ENCODE data around the gene THUMPD3.
A peak's percentile ranks its signal among the peaks of the same experiment; 100 is the strongest.

Gene THUMPD3

GRCh38 chr3:9352917-9353752 lies 9.7 kb upstream of the THUMPD3 start:
- peak in 45 of 56 donors; percentile 2 to 80 (median 37) for DNase-seq

GRCh38 chr3:9361691-9362388 lies 1.0 kb upstream of the THUMPD3 start:
- DNase-seq = no peak

- no peak for DNase-seq
Observed at GRCh38 chr3:9369508-9369907, 6.7 kb downstream of the THUMPD3 start.

GRCh38 chr3:9373465-9373864 lies 10.6 kb downstream of the THUMPD3 start:
- DNase-seq = no peak

DNA sequence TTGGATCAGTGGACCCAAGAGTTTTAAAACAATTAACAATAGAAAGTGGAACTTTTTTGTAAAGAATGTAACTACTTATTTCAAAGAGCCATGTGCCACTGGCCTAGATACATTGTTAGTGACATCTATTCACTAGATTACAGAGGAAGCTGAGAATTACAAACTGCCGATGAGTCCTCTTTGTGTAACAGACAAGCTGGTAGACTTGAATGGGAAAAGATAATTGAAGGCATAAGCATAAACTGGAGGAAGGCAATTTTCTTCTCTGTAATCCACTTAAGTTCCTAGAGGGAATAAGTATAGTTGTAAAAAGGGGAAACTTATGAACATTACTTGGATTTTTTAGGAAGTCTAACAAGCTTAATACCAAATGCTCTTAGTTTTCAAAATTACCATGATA lies 15.1 kb downstream of the THUMPD3 start:
- no peak for DNase-seq

DNA sequence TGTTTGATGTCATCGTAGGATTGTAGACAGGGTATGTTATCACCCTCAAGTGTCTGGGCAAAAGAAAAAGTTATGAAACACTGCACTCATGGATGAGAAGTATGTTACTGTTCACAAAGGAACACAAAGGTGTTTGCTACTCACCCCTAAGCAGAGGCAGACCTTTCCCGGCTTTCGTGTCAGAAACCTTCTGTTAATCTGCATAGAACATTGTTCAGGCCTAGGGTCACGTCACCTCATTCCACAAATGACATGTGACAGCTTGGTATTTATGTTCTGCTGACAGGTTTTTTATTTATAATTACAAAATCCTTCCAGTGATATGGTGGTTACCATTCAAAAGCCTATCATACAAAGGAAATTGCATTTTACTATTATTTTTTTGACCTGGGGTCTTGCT lies 16.5 kb downstream of the THUMPD3 start:
- DNase-seq = no peak

DNA sequence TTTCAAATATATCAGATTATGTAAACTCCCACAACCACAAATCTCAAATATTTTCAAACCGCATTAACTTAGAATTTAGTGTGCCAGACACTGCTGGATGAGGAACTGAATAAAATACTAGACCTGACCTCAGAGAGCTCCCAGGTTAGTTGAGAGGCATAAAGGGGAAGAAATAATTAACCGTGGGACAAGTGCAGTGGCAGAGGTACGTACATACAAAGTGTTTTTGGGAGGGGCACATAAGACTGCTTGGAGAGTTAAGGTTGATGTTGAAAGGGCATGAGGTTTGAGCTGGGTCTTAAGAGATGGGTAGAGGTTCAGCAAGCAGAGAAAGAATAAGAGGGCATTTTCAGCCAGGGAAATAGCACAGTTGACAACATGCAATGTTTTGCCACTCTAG lies 17.2 kb downstream of the THUMPD3 start:
- no peak for DNase-seq

DNA sequence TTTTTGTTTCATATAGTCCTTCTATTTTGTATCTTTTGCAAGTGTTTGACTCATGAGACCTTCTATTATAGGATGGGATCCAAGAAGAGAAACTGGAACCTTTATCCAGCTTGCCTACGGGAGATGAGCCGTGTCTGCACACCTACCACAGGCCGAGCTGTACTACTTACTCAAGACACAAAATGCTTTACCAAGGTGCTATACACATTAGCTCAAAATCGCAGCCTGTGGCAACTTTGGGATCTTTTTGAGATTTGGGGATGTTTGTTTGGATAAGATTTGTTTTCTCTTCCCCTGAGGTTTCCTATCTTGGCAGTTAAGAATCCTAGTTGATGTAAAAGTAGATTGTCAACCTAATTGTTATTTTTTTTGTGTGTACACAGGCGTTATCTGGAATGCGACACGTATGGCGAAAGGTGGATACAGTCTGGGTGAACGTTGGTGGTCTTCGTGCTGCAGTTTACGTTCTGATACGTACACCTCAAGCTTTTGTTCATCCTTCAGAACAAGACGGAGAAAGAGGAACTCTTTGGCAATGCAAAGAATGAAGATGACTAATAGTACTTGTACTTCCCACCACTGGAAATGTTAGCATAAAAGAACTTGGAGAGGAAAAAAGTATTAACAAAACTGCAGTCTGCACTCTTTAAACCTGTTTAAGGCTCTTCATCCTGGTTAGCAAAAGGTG lies 21.4 kb downstream of the THUMPD3 start:
- DNase-seq = no peak

DNA sequence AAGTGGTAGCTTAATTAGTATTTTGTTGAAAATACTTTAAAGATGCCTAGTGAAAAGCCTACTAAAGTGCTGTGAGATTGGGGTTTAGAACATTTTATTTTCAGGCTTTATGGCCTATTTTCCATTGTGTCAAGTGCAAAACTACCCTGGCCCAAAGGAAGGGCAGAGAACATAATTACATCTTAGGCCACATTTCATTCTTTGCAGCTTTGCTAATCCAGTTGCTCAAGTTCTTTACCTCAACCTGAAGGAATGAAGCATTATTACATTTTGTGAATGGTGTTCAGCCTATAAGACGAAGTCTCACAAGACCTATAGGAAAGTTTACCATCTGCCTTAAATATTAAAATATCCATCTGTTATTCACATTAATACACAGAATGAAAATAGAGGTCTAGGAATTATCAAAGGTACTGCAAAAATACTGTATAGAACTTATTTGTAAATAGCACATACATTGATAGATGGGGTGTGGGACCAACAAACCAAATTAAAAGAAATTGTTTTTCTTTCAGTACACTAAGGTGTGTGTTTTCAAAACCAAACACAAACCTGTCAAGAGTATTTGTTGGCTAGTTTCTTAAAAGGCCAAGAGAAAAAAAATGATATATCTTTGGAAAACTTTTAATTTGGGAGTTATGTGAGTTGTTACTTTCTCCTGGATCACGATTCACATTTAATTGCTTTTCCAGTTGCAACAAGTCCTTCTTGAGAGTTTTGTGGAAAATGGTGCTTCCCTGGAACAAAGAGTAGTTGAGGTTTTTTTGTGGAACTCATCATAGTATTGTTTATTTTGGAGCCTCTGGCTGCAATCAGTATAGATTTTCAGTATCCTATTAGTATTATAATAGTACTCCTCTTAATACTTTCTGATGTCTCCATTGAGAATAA lies 22.6 kb downstream of the THUMPD3 start:
- DNase-seq = no peak

- DNase-seq = no peak
Observed at GRCh38 chr3:9386078-9386459, 23.2 kb downstream of the THUMPD3 start.

DNA sequence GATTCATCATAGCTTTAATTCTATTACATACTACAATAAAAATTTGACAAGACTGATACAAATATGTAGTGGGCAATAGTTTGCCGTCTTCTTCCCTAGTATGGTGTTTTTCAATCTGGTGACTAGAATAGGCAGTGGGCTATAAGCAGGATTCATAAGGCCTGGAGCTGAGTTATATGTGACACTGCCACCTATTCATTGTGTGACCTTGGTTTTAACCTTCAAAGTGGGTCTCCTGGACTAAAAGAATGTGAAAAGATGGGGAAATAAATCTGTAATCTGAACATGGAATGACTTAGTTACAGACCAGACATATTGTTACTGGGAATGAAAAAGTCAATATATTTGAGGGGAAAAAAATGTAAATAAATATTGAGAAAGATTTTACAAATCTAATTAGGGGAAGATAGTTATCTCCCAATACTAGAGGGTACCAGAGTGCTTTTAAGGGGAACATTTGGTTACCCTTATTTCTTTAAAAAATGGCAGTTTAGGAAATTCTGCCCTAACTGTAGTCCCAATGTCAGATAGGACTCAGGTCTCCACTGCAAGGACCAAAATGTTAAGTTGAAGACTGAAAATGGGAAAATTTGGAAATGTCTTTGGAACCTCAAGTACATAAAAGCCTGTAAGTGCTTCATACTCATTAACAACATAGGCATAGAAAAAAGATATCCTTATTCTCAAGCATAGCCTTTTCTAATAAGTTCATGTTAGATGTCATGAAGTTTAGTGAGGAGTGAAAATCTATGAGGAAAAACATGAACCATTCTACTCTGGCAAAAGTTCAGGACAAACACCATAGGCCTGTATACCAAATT lies 23.9 kb downstream of the THUMPD3 start:
- no peak for DNase-seq

DNA sequence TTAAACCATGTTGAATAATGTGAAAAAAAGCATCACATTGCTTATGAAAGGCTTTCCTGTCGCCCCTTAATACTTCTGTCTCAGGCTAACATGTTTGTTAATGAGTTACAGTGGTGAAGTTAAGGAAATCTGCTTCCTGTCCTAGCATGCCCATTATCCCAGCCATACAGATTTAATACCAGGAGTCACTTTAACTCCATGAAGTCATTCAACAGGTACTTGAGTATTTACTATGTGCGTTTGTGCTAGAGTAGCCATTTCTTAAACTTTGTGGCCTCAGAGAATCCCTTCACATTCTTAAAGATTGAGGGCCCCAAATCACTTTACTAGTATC lies 24.4 kb downstream of the THUMPD3 start:
- DNase-seq = no peak

GRCh38 chr3:9388142-9388541 lies 25.3 kb downstream of the THUMPD3 start:
- no peak for DNase-seq

DNA sequence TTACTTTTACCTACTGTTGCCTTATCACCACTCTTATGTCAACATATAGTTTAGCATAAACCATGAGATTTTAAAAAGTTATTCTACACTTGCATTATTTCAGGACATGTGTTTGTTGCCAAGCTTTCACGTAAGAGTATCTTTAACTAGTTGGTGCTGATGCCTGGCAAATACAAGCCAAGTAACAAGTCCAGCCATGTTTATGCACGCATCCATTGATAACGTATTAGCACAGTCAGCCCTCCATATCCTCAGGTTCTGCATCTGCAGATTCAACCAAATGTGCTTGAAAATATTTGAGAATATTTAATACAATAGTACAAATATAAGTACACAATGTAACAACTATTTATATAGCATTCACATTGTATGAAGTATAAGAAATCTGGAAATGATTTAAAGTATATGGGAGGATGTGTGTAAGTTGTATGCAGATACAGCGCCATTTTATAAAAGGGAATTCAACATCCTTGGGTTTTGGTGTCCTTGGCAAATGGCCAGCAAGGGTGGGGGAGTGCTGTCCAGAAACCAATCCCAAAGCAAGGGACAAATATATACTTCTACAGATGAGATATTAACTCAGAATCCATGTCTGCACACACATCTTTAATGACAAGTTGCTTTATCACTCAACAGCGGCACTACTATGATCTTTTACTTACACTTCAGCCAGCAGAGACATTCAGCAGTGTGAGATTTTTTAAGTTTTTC lies 25.9 kb downstream of the THUMPD3 start:
- DNase-seq = no peak

DNA sequence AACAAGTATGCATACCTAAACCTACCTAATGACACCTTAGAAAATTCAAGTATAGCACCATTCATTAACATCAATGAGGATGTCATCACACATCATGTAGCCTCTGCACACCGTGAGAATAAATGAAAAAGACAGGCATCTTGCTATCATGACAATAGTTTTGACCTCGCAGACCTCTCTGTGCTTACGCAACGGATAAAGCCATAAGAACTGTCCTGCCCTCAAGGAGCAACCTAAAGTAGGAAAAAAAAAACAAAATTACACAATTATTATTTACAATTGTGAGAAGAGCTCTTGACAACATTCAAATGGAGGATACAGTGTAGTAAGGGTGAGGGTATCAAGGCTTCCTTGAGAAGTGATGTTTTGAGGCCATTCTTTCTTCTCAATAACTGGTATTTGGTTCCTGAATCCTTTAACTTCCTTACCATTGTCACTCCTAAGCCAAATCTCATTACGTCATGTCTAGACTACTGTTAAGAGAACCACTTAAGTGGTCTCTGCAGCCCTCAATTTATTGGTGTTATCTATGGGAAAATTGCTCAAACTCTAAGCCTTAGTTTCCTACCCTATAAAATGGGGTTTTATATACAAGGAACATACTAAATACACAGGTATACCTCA lies 27.5 kb downstream of the THUMPD3 start:
- no peak for DNase-seq

DNA sequence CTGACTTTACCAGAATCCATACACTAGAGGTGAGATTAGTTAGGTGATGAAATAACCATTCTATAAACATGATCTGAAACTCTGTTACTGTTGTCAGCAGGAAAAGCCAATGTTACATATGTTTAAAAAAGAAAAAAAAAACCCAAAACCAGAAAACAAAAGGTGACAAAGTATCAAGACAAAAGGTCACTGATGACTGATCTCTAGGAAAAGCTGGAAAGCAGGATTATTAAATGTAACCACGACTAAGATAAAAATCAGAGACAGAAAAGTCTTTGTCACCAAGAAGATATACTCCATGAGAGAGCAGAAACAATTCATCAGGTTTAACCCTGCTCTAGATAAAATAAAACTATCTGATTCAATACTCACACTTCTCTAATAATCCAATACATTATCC lies 29.2 kb downstream of the THUMPD3 start:
- no peak for DNase-seq

- peak in 1 of 56 donors; percentile 65 for DNase-seq
Observed at GRCh38 chr3:9395570-9396300, 32.9 kb downstream of the THUMPD3 start.

DNA sequence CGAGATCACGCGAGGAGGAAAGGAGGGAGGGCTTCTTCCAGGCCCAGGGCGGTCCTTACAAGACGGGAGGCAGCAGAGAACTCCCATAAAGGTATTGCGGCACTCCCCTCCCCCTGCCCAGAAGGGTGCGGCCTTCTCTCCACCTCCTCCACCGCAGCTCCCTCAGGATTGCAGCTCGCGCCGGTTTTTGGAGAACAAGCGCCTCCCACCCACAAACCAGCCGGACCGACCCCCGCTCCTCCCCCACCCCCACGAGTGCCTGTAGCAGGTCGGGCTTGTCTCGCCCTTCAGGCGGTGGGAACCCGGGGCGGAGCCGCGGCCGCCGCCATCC lies 33.4 kb downstream of the THUMPD3 start:
- peak in 15 of 56 donors; percentile 56 to 90 (median 76) for DNase-seq

Measured in amygdala (tissue), 56 donors.